ENCODE results near the gene FAM170B. TPM values are rescaled to one million over a fixed set of nuclear protein-coding genes. Genes with fewer than 3 reads are reported as not detected.

Gene FAM170B
- total RNA-seq, 1 donor from 2014 or later: not detected

- Mint-ChIP-seq H3K9me3 (ENCODE audit: unreplicated experiment) (peaks cover 3% of the 10 kb centered on the region), H3K27me3 (ENCODE audit: unreplicated experiment) (no peaks in the 10 kb centered on the region), H3K4me3 (ENCODE audit: unreplicated experiment) (no peak overlapping the region), H3K27ac (ENCODE audit: unreplicated experiment) (no peak overlapping the region), H3K4me1 (ENCODE audit: low read depth, unreplicated experiment) (peaks cover 7% of the 10 kb centered on the region), H3K36me3 (ENCODE audit: unreplicated experiment) (no peaks in the 10 kb centered on the region)
- DNase-seq: no peak
- no peak for TF ChIP-seq CTCF (IDR thresholded peaks at IDR 0.05; ENCODE audit: partially characterized antibody, unreplicated experiment)
Measured at GRCh38 chr10:49152663-49153062, 18.8 kb upstream of the FAM170B start.

- Mint-ChIP-seq H3K27me3 (ENCODE audit: unreplicated experiment) (no peaks in the 10 kb centered on the region), H3K4me1 (ENCODE audit: low read depth, unreplicated experiment) (peaks cover 7% of the 10 kb centered on the region), H3K9me3 (ENCODE audit: unreplicated experiment) (peaks cover 3% of the 10 kb centered on the region), H3K4me3 (ENCODE audit: unreplicated experiment) (no peak overlapping the region), H3K36me3 (ENCODE audit: unreplicated experiment) (no peaks in the 10 kb centered on the region), H3K27ac (ENCODE audit: unreplicated experiment) (no peak overlapping the region)
- no peak for DNase-seq
- TF ChIP-seq CTCF (IDR thresholded peaks at IDR 0.05; ENCODE audit: partially characterized antibody, unreplicated experiment): no peak
Measured at GRCh38 chr10:49152037-49152436, 18.2 kb upstream of the FAM170B start.

- H3K4me1 Mint-ChIP-seq (ENCODE audit: low read depth, unreplicated experiment): peaks cover 7% of the 10 kb centered on the region
- H3K27ac Mint-ChIP-seq (ENCODE audit: unreplicated experiment): no peak overlapping the region
- peaks cover 3% of the 10 kb centered on the region for H3K9me3 Mint-ChIP-seq (ENCODE audit: unreplicated experiment)
- TF ChIP-seq CTCF (IDR thresholded peaks at IDR 0.05; ENCODE audit: partially characterized antibody, unreplicated experiment): no peak
- no peaks in the 10 kb centered on the region for H3K27me3 Mint-ChIP-seq (ENCODE audit: unreplicated experiment)
- no peak overlapping the region for H3K4me3 Mint-ChIP-seq (ENCODE audit: unreplicated experiment)
- peaks cover under 1% of the 10 kb centered on the region for H3K36me3 Mint-ChIP-seq (ENCODE audit: unreplicated experiment)
- no peak for DNase-seq
Measured at GRCh38 chr10:49151481-49151880, 17.7 kb upstream of the FAM170B start.

GRCh38 chr10:49151025-49151445 lies 17.2 kb upstream of the FAM170B start:
- Mint-ChIP-seq H3K4me3 (ENCODE audit: unreplicated experiment) (no peak overlapping the region), H3K9me3 (ENCODE audit: unreplicated experiment) (peaks cover 3% of the 10 kb centered on the region), H3K36me3 (ENCODE audit: unreplicated experiment) (peaks cover 4% of the 10 kb centered on the region), H3K27me3 (ENCODE audit: unreplicated experiment) (no peaks in the 10 kb centered on the region), H3K4me1 (ENCODE audit: low read depth, unreplicated experiment) (peaks cover 7% of the 10 kb centered on the region), H3K27ac (ENCODE audit: unreplicated experiment) (no peak overlapping the region)
- TF ChIP-seq CTCF (IDR thresholded peaks at IDR 0.05; ENCODE audit: partially characterized antibody, unreplicated experiment): no peak
- no peak for DNase-seq

GRCh38 chr10:49150426-49150825 lies 16.6 kb upstream of the FAM170B start:
- H3K36me3 Mint-ChIP-seq (ENCODE audit: unreplicated experiment): peaks cover 8% of the 10 kb centered on the region
- peaks cover 8% of the 10 kb centered on the region for H3K4me1 Mint-ChIP-seq (ENCODE audit: low read depth, unreplicated experiment)
- no peak for DNase-seq
- no peak overlapping the region for H3K27ac Mint-ChIP-seq (ENCODE audit: unreplicated experiment)
- peaks cover 5% of the 10 kb centered on the region for H3K9me3 Mint-ChIP-seq (ENCODE audit: unreplicated experiment)
- H3K27me3 Mint-ChIP-seq (ENCODE audit: unreplicated experiment): peaks cover 2% of the 10 kb centered on the region
- no peak overlapping the region for H3K4me3 Mint-ChIP-seq (ENCODE audit: unreplicated experiment)
- TF ChIP-seq CTCF (IDR thresholded peaks at IDR 0.05; ENCODE audit: partially characterized antibody, unreplicated experiment): no peak
